Panc1 (cell line): ENCODE measurements around the gene FADS2. TPM values are rescaled to one million over a fixed set of nuclear protein-coding genes. Genes with fewer than 3 reads are reported as not detected.

Source experiments
- ATAC-seq: fragments of 200-7000 bp; cut with Tn5 transposase; 2 replicates; pipeline ENCODE4 v1.9.1; 2020; ENCODE audit warnings: mild to moderate bottlenecking, moderate library complexity
- BruUV-seq: library from RNA; stranded (reverse); fragments of 400-500 nt; replicated peaks from 2 replicates; lab custom pipeline; 2021; lab: Mats Ljungman, UMichigan
- CTCF ChIA-PET: fragments of 300-600 bp; sonication (Branson Sonifier 250); formaldehyde crosslinking; loops from one replicate; lab custom pipeline; 2022; ENCODE audit warnings: antibody characterized with exemption; lab: Charles Lee
- POLR2A ChIA-PET: fragments of 300-600 bp; sonication (Branson Sonifier 250); formaldehyde crosslinking; loops from one replicate; lab custom pipeline; 2022; ENCODE audit warnings: antibody characterized with exemption; lab: Charles Lee
- DNase-seq: peaks from one replicate; pipeline ENCODE4 v3.0.0-alpha.2; 2010; ENCODE audit warnings: low read depth, low spot score
- H3K27ac ChIP-seq: 2 replicates; pipeline ENCODE4 v1.5.1; 2011; ENCODE audit warnings: mild to moderate bottlenecking, low read length, inconsistent platforms
- H3K27me3 ChIP-seq: fragments of 200-500 bp; sonication (Bioruptor generic); 2 replicates; pipeline ENCODE4 v1.6.0; 2014; ENCODE audit warnings: low read length, inconsistent platforms; ENCODE audit not compliant: control insufficient read depth, insufficient read depth
- H3K36me3 ChIP-seq: fragments of 200-500 bp; sonication (Bioruptor generic); 2 replicates; pipeline ENCODE4 v1.5.1; 2014; ENCODE audit warnings: inconsistent platforms, mild to moderate bottlenecking, low read length, moderate library complexity; ENCODE audit not compliant: control insufficient read depth, insufficient read depth
- H3K4me1 ChIP-seq: 2 replicates; pipeline ENCODE4 v1.5.1; 2011; ENCODE audit warnings: inconsistent platforms, mild to moderate bottlenecking, low read length, moderate library complexity; ENCODE audit not compliant: control insufficient read depth, insufficient read depth
- H3K4me3 ChIP-seq, 2 experiments: 2 replicates each; pipeline ENCODE4 v1.5.1; 2011 to 2012; ENCODE audit warnings: low read depth in 2 of 2, low read length in 2 of 2, mild to moderate bottlenecking in 2 of 2, inconsistent platforms in 1 of 2, moderate library complexity in 1 of 2
- H3K9me3 ChIP-seq: fragments of 200-500 bp; sonication (Bioruptor generic); 2 replicates; pipeline ENCODE4 v1.5.1; 2014; ENCODE audit warnings: low read depth, mild to moderate bottlenecking, inconsistent platforms, low read length, moderate library complexity; ENCODE audit not compliant: control insufficient read depth, insufficient read depth
- POLR2AphosphoS5 ChIP-seq: IDR thresholded peaks from 2 replicates; pipeline ENCODE4 v1.6.1; 2012; ENCODE audit warnings: mild to moderate bottlenecking, low read depth, low read length, moderate library complexity
- SIN3A ChIP-seq: IDR thresholded peaks from 2 replicates; pipeline ENCODE4 v1.6.1; 2012; ENCODE audit warnings: low read depth, mild to moderate bottlenecking, low read length, moderate library complexity, borderline replicate concordance; ENCODE audit not compliant: insufficient read depth
- TCF7L2 ChIP-seq: IDR thresholded peaks from 2 replicates; pipeline ENCODE4 v1.6.1; 2011; ENCODE audit warnings: mild to moderate bottlenecking, low read depth, low read length, inconsistent platforms
- in situ Hi-C: cut with HindIII; loops from 2 replicates; pipeline ENCODE4 v1.10.0; 2016; ENCODE audit warnings: low sequenced_read_pairs, low pct_unique_long_range_greater_than_20kb
- intact Hi-C: fragments of 100-400 bp; cut with micrococcal nuclease; formaldehyde crosslinking; loops from one replicate; pipeline ENCODE4 v1.10.0; 2022; ENCODE audit not compliant: unreplicated experiment
- total RNA-seq: library from RNA; stranded (reverse); gene quantifications from one replicate; pipeline ENCODE4 v1.2.1, GENCODE V29; 2021; ENCODE audit not compliant: unreplicated experiment
- TF ChIP-seq, protein P1 (sequence below), 2 experiments: IDR thresholded peaks; 2 replicates each; pipeline ENCODE4 v1.6.1; 2011 to 2012; ENCODE audit warnings: low read depth in 2 of 2, control low read depth in 1 of 2, low read length in 1 of 2, mild to moderate bottlenecking in 1 of 2, moderate library complexity in 1 of 2; ENCODE audit not compliant: insufficient read depth in 1 of 2
- TF ChIP-seq, protein P2 (sequence below): fragments of 450-650 bp; IDR thresholded peaks from 2 replicates; pipeline ENCODE4 v1.5.1; 2017; ENCODE audit warnings: mild to moderate bottlenecking

The FADS2 gene
- total RNA-seq, 1 experiment from 2014 or later = 679 TPM

DNA sequence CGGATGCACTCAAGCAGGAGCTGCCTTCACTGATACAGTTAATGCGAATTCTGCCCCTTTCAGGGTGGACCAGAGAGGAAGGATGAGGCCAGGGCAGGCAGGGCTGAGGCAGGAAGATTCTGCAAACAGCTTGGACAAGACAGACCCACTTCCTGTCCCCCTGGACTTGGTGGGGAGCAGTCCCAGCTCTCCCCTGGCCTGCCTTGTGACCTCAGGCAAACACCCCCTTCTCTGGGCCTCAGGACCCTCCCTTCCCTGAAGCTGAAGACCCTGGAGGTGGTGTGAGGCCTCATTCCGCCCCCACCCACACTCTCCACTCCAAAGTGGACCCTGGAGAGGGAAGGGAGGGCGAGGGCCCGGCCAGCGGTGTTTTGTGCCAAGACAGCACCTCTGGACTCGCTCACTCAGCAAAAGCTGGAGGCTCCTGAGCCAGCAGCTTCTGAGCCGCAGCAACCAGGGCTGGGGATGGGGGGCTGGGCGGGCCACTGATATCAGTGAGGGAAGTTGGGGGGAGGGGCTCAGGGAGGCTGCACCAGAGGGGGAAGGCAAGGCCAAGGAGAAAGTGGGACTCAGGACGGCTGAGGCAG lies 80.7 kb downstream of the FADS2 start:
- intact Hi-C loops = no loop called here
- H3K4me3 ChIP-seq = no peak overlapping the region
- CTCF ChIA-PET = interaction anchor here (0.6 to 1.0 kb wide), 2 partner anchors 10 to 39 kb away, joined by 4 to 5 read pairs; no protein-coding TSS in a partner anchor
- H3K27ac ChIP-seq = no peak overlapping the region
- H3K36me3 ChIP-seq = no peaks in the 10 kb centered on the region
- H3K27me3 ChIP-seq = no peaks in the 10 kb centered on the region
- POLR2A ChIA-PET = interaction anchor here (0.6 kb wide), 1 partner anchor 173 kb away, joined by 19 read pairs; no protein-coding TSS in a partner anchor
- DNase-seq = no peak
- BruUV-seq = no TSS peak
- TF ChIP-seq TCF7L2 (no peak), POLR2AphosphoS5 (no peak), SIN3A (no peak)
- TF ChIP-seq, protein P1, sequence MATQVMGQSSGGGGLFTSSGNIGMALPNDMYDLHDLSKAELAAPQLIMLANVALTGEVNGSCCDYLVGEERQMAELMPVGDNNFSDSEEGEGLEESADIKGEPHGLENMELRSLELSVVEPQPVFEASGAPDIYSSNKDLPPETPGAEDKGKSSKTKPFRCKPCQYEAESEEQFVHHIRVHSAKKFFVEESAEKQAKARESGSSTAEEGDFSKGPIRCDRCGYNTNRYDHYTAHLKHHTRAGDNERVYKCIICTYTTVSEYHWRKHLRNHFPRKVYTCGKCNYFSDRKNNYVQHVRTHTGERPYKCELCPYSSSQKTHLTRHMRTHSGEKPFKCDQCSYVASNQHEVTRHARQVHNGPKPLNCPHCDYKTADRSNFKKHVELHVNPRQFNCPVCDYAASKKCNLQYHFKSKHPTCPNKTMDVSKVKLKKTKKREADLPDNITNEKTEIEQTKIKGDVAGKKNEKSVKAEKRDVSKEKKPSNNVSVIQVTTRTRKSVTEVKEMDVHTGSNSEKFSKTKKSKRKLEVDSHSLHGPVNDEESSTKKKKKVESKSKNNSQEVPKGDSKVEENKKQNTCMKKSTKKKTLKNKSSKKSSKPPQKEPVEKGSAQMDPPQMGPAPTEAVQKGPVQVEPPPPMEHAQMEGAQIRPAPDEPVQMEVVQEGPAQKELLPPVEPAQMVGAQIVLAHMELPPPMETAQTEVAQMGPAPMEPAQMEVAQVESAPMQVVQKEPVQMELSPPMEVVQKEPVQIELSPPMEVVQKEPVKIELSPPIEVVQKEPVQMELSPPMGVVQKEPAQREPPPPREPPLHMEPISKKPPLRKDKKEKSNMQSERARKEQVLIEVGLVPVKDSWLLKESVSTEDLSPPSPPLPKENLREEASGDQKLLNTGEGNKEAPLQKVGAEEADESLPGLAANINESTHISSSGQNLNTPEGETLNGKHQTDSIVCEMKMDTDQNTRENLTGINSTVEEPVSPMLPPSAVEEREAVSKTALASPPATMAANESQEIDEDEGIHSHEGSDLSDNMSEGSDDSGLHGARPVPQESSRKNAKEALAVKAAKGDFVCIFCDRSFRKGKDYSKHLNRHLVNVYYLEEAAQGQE (IDR thresholded peaks at IDR 0.05; ENCODE audit: insufficient read depth in 1 of 2, low read depth in 2 of 2, low read length in 1 of 2) = no peak
- TF ChIP-seq, protein P2, sequence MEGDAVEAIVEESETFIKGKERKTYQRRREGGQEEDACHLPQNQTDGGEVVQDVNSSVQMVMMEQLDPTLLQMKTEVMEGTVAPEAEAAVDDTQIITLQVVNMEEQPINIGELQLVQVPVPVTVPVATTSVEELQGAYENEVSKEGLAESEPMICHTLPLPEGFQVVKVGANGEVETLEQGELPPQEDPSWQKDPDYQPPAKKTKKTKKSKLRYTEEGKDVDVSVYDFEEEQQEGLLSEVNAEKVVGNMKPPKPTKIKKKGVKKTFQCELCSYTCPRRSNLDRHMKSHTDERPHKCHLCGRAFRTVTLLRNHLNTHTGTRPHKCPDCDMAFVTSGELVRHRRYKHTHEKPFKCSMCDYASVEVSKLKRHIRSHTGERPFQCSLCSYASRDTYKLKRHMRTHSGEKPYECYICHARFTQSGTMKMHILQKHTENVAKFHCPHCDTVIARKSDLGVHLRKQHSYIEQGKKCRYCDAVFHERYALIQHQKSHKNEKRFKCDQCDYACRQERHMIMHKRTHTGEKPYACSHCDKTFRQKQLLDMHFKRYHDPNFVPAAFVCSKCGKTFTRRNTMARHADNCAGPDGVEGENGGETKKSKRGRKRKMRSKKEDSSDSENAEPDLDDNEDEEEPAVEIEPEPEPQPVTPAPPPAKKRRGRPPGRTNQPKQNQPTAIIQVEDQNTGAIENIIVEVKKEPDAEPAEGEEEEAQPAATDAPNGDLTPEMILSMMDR = no peak
- no peaks in the 10 kb centered on the region for H3K4me1 ChIP-seq
- in situ Hi-C loops = no loop called here
- ATAC-seq = no peak
- H3K9me3 ChIP-seq = no peaks in the 10 kb centered on the region

DNA sequence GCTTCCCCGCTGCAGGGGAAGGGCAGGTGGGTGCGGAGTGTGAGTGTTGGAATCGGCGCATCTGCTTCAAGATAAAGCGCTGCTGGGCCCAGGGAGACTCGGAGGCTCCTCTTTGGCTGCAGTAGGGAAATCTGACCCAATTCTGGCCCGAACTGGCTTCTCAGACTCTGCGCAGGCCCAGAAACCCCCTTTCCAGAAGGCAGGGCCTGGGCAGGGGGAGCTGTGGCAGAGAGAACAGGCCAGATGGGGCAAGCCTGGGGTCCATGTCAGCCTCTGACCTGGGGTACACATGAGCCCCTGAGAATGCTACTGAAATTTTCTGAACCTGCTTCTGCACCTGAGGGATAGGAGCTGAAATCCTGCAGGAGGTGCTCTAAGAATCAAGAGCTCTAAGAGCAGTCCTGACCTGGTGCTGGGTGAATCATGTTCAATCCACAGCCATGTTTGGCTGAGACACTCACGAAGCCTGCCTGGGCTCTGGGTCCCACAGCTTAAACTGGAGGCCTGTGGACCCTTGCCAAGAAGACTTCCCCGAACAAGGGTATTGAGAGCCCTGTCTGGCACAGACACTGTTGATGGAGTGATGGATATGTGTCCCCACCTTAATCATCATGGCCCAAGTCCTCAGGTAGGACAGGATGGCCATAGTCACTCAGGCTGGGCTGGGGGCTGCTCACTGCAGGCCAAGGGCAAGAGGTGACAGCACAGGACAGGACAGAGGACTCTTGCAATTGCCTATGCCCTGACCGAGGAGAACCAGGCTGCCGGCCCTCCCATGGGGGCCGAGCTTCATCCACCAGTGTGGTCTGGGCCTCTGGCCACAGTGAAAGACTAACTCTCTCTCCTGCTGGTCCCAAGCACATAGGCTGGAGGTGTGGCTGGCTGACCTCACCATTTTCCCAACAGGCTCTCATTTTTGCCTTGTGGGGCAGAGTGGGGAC lies 82.4 kb downstream of the FADS2 start:
- Histone ChIP-seq H3K4me1 (no peaks in the 10 kb centered on the region), H3K36me3 (no peaks in the 10 kb centered on the region), H3K9me3 (no peaks in the 10 kb centered on the region), H3K4me3 (no peak overlapping the region), H3K27ac (no peak overlapping the region), H3K27me3 (no peaks in the 10 kb centered on the region)
- no TSS peak for BruUV-seq
- in situ Hi-C loops (no loop called here), intact Hi-C loops (loop anchor here (5.0 kb wide), 1 partner anchor 37 kb away; no protein-coding TSS in a partner anchor)
- POLR2A ChIA-PET = interaction anchor here (0.5 kb wide), 1 partner anchor 165 kb away, joined by 3 read pairs; no protein-coding TSS in a partner anchor
- TF ChIP-seq, protein P1 (IDR thresholded peaks at IDR 0.05; ENCODE audit: insufficient read depth in 1 of 2, low read depth in 2 of 2, low read length in 1 of 2) = no peak
- TF ChIP-seq, protein P2 = no peak
- TF ChIP-seq TCF7L2 (no peak), POLR2AphosphoS5 (no peak), SIN3A (no peak)
- CTCF ChIA-PET = interaction anchor here (1.3 kb wide), 1 partner anchor 172 kb away, joined by 3 read pairs; no protein-coding TSS in a partner anchor
- no peak for ATAC-seq
- no peak for DNase-seq
